CD4-positive, alpha-beta memory T cell (primary cell): Measurements from ENCODE around the gene DDRGK1. TPM values are rescaled to one million over a fixed set of nuclear protein-coding genes. Genes with fewer than 3 reads are reported as not detected.

ENCODE experiments used
- CTCF ChIA-PET: fragments of 350-600 bp; sonication (Branson Sonifier 250); formaldehyde crosslinking; loops from one replicate; lab custom pipeline; 2021; ENCODE audit warnings: inconsistent platforms; ENCODE audit not compliant: partially characterized antibody; lab: Charles Lee
- POLR2A ChIA-PET: fragments of 350-600 bp; sonication (Branson Sonifier 250); formaldehyde crosslinking; loops from one replicate; lab custom pipeline; 2021; ENCODE audit not compliant: partially characterized antibody; lab: Charles Lee
- DNase-seq, 5 donors: peaks; one replicate each; pipeline versions ENCODE4 v3.0.0 to v3.0.0-alpha.2; 2020 to 2022; ENCODE audit warnings: mixed read lengths in 1 of 5
- H3K27ac ChIP-seq: one replicate; pipeline ENCODE4 v1.7.0; 2013; ENCODE audit warnings: low read depth, low read length
- H3K27me3 ChIP-seq: 2 replicates; pipeline ENCODE4 v1.7.0; 2013; ENCODE audit warnings: mild to moderate bottlenecking, low read length, moderate library complexity; ENCODE audit not compliant: insufficient read depth
- H3K36me3 ChIP-seq: 2 replicates; pipeline ENCODE4 v1.7.0; 2013; ENCODE audit warnings: mild to moderate bottlenecking, low read length, moderate library complexity; ENCODE audit not compliant: insufficient read depth
- H3K4me1 ChIP-seq: 2 replicates; pipeline ENCODE4 v1.7.0; 2013; ENCODE audit warnings: mild to moderate bottlenecking, low read length, moderate library complexity; ENCODE audit not compliant: insufficient read depth
- H3K4me3 ChIP-seq, 2 donors: one replicate each; pipeline ENCODE4 v1.7.0; 2013; ENCODE audit warnings: low read length in 2 of 2, mild to moderate bottlenecking in 1 of 2
- H3K9me3 ChIP-seq, 2 donors: one replicate each; pipeline ENCODE4 v1.7.0; 2013; ENCODE audit warnings: low read length in 2 of 2, control low read depth in 1 of 2; ENCODE audit not compliant: control insufficient read depth in 1 of 2
- H3K27ac Mint-ChIP-seq, 7 donors: one replicate each; pipeline ENCODE4 v1.8.0; 2020 to 2021; ENCODE audit warnings: mixed read lengths in 7 of 7, mild to moderate bottlenecking in 6 of 7, inconsistent platforms in 3 of 7, moderate library complexity in 3 of 7
- H3K27me3 Mint-ChIP-seq, 2 donors: one replicate each; pipeline ENCODE4 v1.8.0; 2020 to 2021; ENCODE audit warnings: mixed read lengths in 2 of 2
- H3K36me3 Mint-ChIP-seq, 2 donors: one replicate each; pipeline ENCODE4 v1.8.0; 2020 to 2021; ENCODE audit warnings: mixed read lengths in 2 of 2, inconsistent platforms in 1 of 2, mild to moderate bottlenecking in 1 of 2
- H3K4me1 Mint-ChIP-seq, 4 donors: one replicate each; pipeline ENCODE4 v1.8.0; 2020 to 2021; ENCODE audit warnings: mixed read lengths in 4 of 4, mild to moderate bottlenecking in 1 of 4
- H3K4me3 Mint-ChIP-seq, 8 donors: one replicate each; pipeline ENCODE4 v1.8.0; 2020 to 2021; ENCODE audit warnings: mixed read lengths in 8 of 8, mild to moderate bottlenecking in 7 of 8, moderate library complexity in 6 of 8, inconsistent platforms in 3 of 8
- H3K9me3 Mint-ChIP-seq, 8 donors: one replicate each; pipeline ENCODE4 v1.8.0; 2020 to 2021; ENCODE audit warnings: mixed read lengths in 8 of 8, mild to moderate bottlenecking in 5 of 8, inconsistent platforms in 3 of 8, moderate library complexity in 1 of 8
- intact Hi-C: fragments of 100-400 bp; cut with micrococcal nuclease; formaldehyde crosslinking; loops from one replicate; pipeline ENCODE4 v1.15.1; 2023
- polyA plus RNA-seq, 2 donors: library from polyadenylated mRNA; unstranded; fragments of 300-500 nt; fragmentation: Illumina TruSeq; gene quantifications; one replicate each; pipeline ENCODE4 v1.2.3, GENCODE V29; 2021
- total RNA-seq, 2 experiments: library from RNA; stranded (reverse); gene quantifications; one replicate each; pipeline ENCODE4 v1.2.3, GENCODE V29; 2021

The DDRGK1 gene
- total and polyA plus RNA-seq, 4 experiments from 2014 or later = 35.2 to 61.0 (median 54.6) TPM

GRCh38 chr20:3146732-3147341 is 57.6 kb downstream of the DDRGK1 start:
- CTCF ChIA-PET = interaction anchor here (2.3 kb wide), 1 partner anchor 11 kb away, joined by 7 read pairs; no protein-coding TSS in a partner anchor

GRCh38 chr20:3141757-3142156 is 62.7 kb downstream of the DDRGK1 start:
- H3K4me1 ChIP-seq = no peaks in the 10 kb centered on the region
- Mint-ChIP-seq H3K36me3 (peaks cover 20 to 21% of the 10 kb centered on the region in 2 donors), H3K27ac (no peak overlapping the region), H3K27me3 (no peaks in the 10 kb centered on the region), H3K9me3 (no peaks in the 10 kb centered on the region), H3K4me1 (peaks cover 14 to 32% (median 17%) of the 10 kb centered on the region in 4 donors), H3K4me3 (no peak overlapping the region)
- H3K4me3 ChIP-seq = no peak overlapping the region
- no peaks in the 10 kb centered on the region for H3K9me3 ChIP-seq
- intact Hi-C loops = no loop called here
- CTCF ChIA-PET = interaction anchor here (1.1 kb wide), 1 partner anchor 88 kb away, joined by 3 read pairs; no protein-coding TSS in a partner anchor
- H3K27me3 ChIP-seq = no peaks in the 10 kb centered on the region
- no peak for DNase-seq
- no peak overlapping the region for H3K27ac ChIP-seq
- H3K36me3 ChIP-seq = peaks cover 4% of the 10 kb centered on the region
- POLR2A ChIA-PET = interaction anchor here (0.7 kb wide), 1 partner anchor 13 kb away, joined by 5 read pairs; no protein-coding TSS in a partner anchor

More at GRCh38 chr20:3146732-3147341, 57.6 kb downstream of the DDRGK1 start:
- POLR2A ChIA-PET = interaction anchor here (1.1 to 1.2 kb wide), 2 partner anchors 10 to 13 kb away, joined by 3 to 4 read pairs; partner anchors contain the start of genes FASTKD5 and UBOX5
- intact Hi-C loops = no loop called here
- Mint-ChIP-seq H3K27me3 (no peaks in the 10 kb centered on the region), H3K36me3 (peaks cover 37 to 55% of the 10 kb centered on the region in 2 donors), H3K4me3 (no peak overlapping the region), H3K9me3 (no peaks in the 10 kb centered on the region), H3K27ac (no peak overlapping the region), H3K4me1 (peaks cover 25 to 58% (median 41%) of the 10 kb centered on the region in 4 donors)
- Histone ChIP-seq H3K27me3 (no peaks in the 10 kb centered on the region), H3K4me3 (no peak overlapping the region), H3K36me3 (peaks cover 23% of the 10 kb centered on the region), H3K4me1 (peaks cover 18% of the 10 kb centered on the region), H3K9me3 (no peaks in the 10 kb centered on the region), H3K27ac (no peak overlapping the region)
- DNase-seq = no peak

Other genes starting within 250 kb of the DDRGK1 start
- 1 to 10 TPM; 1.2 to 1.9 TPM for gene GNRH2, start 161.1 kb downstream of the DDRGK1 start, total RNA-seq
- gene GNRH2, start 161.1 kb downstream of the DDRGK1 start, polyA plus RNA-seq = not detected
- 10 to 100 TPM; 31.6 to 32.2 TPM for gene MRPS26, start 158.6 kb downstream of the DDRGK1 start, total RNA-seq
- gene MRPS26, start 158.6 kb downstream of the DDRGK1 start, polyA plus RNA-seq = 10 to 100 TPM; 64.0 to 66.4 TPM
- gene OXT, start 133.1 kb downstream of the DDRGK1 start, total RNA-seq = 1 to 10 TPM in 1 of 2 experiments, not detected in 1; 1.5 TPM
- under 1 TPM in 1 of 2 donors, not detected in 1; 1.00 TPM for gene OXT, start 133.1 kb downstream of the DDRGK1 start, polyA plus RNA-seq
- gene AVP, start 120.0 kb downstream of the DDRGK1 start, total RNA-seq = not detected
- not detected for gene AVP, start 120.0 kb downstream of the DDRGK1 start, polyA plus RNA-seq
- 10 to 100 TPM; 26.2 to 26.6 TPM for gene FASTKD5, start 44.8 kb downstream of the DDRGK1 start, total RNA-seq
- gene FASTKD5, start 44.8 kb downstream of the DDRGK1 start, polyA plus RNA-seq = 10 to 100 TPM; 18.5 to 22.3 TPM
- gene UBOX5, start 44.8 kb downstream of the DDRGK1 start, total RNA-seq = 10 to 100 TPM; 10.8 to 11.5 TPM
- 1 to 10 TPM; 3.6 to 8.0 TPM for gene UBOX5, start 44.8 kb downstream of the DDRGK1 start, polyA plus RNA-seq
- gene LZTS3, start 31.1 kb downstream of the DDRGK1 start, total RNA-seq = 1 to 10 TPM; 7.0 to 7.9 TPM
- gene LZTS3, start 31.1 kb downstream of the DDRGK1 start, polyA plus RNA-seq = under 1 TPM; 0.78 to 0.86 TPM
- 10 to 100 TPM; 46.7 to 46.8 TPM for gene ITPA, start 4.8 kb upstream of the DDRGK1 start, total RNA-seq
- gene ITPA, start 4.8 kb upstream of the DDRGK1 start, polyA plus RNA-seq = 10 to 100 TPM; 48.1 to 75.9 TPM
- gene SLC4A11, start 34.5 kb upstream of the DDRGK1 start, total RNA-seq = under 1 TPM; 0.35 to 0.83 TPM
- under 1 TPM in 1 of 2 donors, not detected in 1; 0.37 TPM for gene SLC4A11, start 34.5 kb upstream of the DDRGK1 start, polyA plus RNA-seq
- gene DNAAF9, start 203.0 kb upstream of the DDRGK1 start, total RNA-seq = 1 to 10 TPM; 5.6 to 6.1 TPM
- 1 to 10 TPM in 1 of 2 donors, under 1 TPM in 1; 0.72 to 1.6 TPM for gene DNAAF9, start 203.0 kb upstream of the DDRGK1 start, polyA plus RNA-seq